ENCODE results near the gene RBP2. TPM values are rescaled to one million over a fixed set of nuclear protein-coding genes. Genes with fewer than 3 reads are reported as not detected.

RBP2 gene
- total RNA-seq, 1 donor from 2014 or later = not detected

GRCh38 chr3:139460529-139460928 is 15.8 kb downstream of the RBP2 start:
- DNase-seq (no peak), ATAC-seq (ENCODE audit: low read depth) (no peak)
- Mint-ChIP-seq H3K4me3 (no peak overlapping the region), H3K36me3 (ENCODE audit: low read depth) (no peaks in the 10 kb centered on the region), H3K4me1 (no peaks in the 10 kb centered on the region), H3K27me3 (no peaks in the 10 kb centered on the region), H3K27ac (no peak overlapping the region), H3K9me3 (no peaks in the 10 kb centered on the region)
- intact Hi-C loops (cut with micrococcal nuclease) = no loop called here
- ChIA-PET CTCF (no interaction called here), POLR2A (no interaction called here)
- TF ChIP-seq, protein P1, sequence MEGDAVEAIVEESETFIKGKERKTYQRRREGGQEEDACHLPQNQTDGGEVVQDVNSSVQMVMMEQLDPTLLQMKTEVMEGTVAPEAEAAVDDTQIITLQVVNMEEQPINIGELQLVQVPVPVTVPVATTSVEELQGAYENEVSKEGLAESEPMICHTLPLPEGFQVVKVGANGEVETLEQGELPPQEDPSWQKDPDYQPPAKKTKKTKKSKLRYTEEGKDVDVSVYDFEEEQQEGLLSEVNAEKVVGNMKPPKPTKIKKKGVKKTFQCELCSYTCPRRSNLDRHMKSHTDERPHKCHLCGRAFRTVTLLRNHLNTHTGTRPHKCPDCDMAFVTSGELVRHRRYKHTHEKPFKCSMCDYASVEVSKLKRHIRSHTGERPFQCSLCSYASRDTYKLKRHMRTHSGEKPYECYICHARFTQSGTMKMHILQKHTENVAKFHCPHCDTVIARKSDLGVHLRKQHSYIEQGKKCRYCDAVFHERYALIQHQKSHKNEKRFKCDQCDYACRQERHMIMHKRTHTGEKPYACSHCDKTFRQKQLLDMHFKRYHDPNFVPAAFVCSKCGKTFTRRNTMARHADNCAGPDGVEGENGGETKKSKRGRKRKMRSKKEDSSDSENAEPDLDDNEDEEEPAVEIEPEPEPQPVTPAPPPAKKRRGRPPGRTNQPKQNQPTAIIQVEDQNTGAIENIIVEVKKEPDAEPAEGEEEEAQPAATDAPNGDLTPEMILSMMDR (IDR thresholded peaks at IDR 0.05) = no peak

GRCh38 chr3:139460076-139460475 is 16.2 kb downstream of the RBP2 start:
- Mint-ChIP-seq H3K36me3 (ENCODE audit: low read depth) (no peaks in the 10 kb centered on the region), H3K4me1 (no peaks in the 10 kb centered on the region), H3K4me3 (no peak overlapping the region), H3K9me3 (no peaks in the 10 kb centered on the region), H3K27ac (no peak overlapping the region), H3K27me3 (no peaks in the 10 kb centered on the region)
- intact Hi-C loops (cut with micrococcal nuclease) = no loop called here
- TF ChIP-seq, protein P1 (IDR thresholded peaks at IDR 0.05) = no peak
- POLR2A ChIA-PET = no interaction called here
- DNase-seq = no peak
- ATAC-seq (ENCODE audit: low read depth) = no peak
- CTCF ChIA-PET = no interaction called here

DNA sequence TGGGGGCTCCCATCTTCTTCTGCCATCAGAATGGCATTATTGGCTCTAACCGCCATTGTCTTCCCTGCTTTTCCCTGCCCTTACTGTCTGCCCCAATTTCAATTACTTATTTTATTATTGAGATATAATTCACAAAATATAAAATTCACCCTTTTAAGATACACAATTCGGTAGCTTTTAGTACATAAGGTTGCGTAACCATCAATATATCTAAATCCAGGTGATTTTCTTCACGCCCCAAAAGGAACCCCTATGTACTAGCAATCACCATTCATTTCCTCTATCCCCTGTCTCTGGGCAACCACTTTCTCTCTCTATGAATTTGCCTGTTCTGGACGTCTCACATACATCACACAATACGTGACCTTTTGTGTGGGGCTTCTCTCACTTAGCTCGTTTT is 18.0 kb downstream of the RBP2 start:
- ATAC-seq (ENCODE audit: low read depth) = no peak
- H3K9me3 Mint-ChIP-seq = no peaks in the 10 kb centered on the region
- TF ChIP-seq, protein P1 (IDR thresholded peaks at IDR 0.05) = no peak
- H3K4me1 Mint-ChIP-seq = no peaks in the 10 kb centered on the region
- H3K27ac Mint-ChIP-seq = no peak overlapping the region
- CTCF ChIA-PET = no interaction called here
- no peaks in the 10 kb centered on the region for H3K36me3 Mint-ChIP-seq (ENCODE audit: low read depth)
- POLR2A ChIA-PET = no interaction called here
- intact Hi-C loops (cut with micrococcal nuclease) = no loop called here
- no peak overlapping the region for H3K4me3 Mint-ChIP-seq
- no peak for DNase-seq
- no peaks in the 10 kb centered on the region for H3K27me3 Mint-ChIP-seq

DNA sequence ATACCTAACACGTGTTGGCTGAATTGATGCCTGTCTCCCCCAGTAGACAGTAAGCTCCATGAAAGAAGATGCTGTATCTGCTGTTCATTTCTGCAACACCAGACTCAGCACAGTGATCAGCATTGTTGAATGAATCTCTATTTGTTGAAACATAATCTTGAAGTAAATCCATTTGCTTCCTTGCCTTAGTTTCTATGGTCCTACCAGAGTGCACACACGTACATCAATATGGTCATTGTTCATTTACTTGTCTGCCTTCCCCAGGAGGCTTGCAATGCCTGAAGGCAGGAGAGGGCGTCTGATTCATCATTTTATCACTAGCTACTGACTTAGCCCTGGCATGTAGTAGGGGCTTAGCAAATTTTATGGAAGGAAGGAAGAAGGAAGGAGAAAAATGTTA is 19.2 kb downstream of the RBP2 start:
- Mint-ChIP-seq H3K27ac (no peak overlapping the region), H3K4me1 (no peaks in the 10 kb centered on the region), H3K9me3 (no peaks in the 10 kb centered on the region), H3K27me3 (no peaks in the 10 kb centered on the region), H3K4me3 (no peak overlapping the region), H3K36me3 (ENCODE audit: low read depth) (no peaks in the 10 kb centered on the region)
- ChIA-PET CTCF (no interaction called here), POLR2A (no interaction called here)
- DNase-seq (no peak), ATAC-seq (ENCODE audit: low read depth) (no peak)
- intact Hi-C loops (cut with micrococcal nuclease) = no loop called here
- TF ChIP-seq, protein P1 (IDR thresholded peaks at IDR 0.05) = no peak

GRCh38 chr3:139456386-139456785 is 19.9 kb downstream of the RBP2 start:
- Mint-ChIP-seq H3K27me3 (no peaks in the 10 kb centered on the region), H3K36me3 (ENCODE audit: low read depth) (no peaks in the 10 kb centered on the region), H3K27ac (no peak overlapping the region), H3K9me3 (no peaks in the 10 kb centered on the region), H3K4me1 (no peaks in the 10 kb centered on the region), H3K4me3 (no peak overlapping the region)
- ATAC-seq (ENCODE audit: low read depth) (no peak), DNase-seq (no peak)
- ChIA-PET POLR2A (no interaction called here), CTCF (no interaction called here)
- intact Hi-C loops (cut with micrococcal nuclease) = no loop called here
- TF ChIP-seq, protein P1 (IDR thresholded peaks at IDR 0.05) = no peak
